GM18526 (cell line): ENCODE measurements around the gene FCRLB.
A peak's percentile ranks its signal among the peaks of the same experiment; 100 is the strongest.

Experiments used
- POLR2A ChIP-seq: IDR thresholded peaks from 3 replicates; pipeline ENCODE4 v1.6.1; 2011; ENCODE audit not compliant: insufficient read length; ENCODE audit errors: extremely low read depth

The FCRLB gene

GRCh38 chr1:161719325-161719611 lies 2.1 kb upstream of the FCRLB start:
- no peak for TF ChIP-seq POLR2A

GRCh38 chr1:161720422-161720821 lies 922 bp upstream of the FCRLB start:
- no peak for TF ChIP-seq POLR2A

GRCh38 chr1:161721738-161722343 lies 497 bp downstream of the FCRLB start:
- no peak for TF ChIP-seq POLR2A

- TF ChIP-seq POLR2A = no peak
These were observed 1.1 kb downstream of the FCRLB start for GRCh38 chr1:161722406-161722805.

- TF ChIP-seq POLR2A = no peak
These were observed 2.3 kb downstream of the FCRLB start for GRCh38 chr1:161723459-161724141.

GRCh38 chr1:161725908-161726472 lies 4.6 kb downstream of the FCRLB start:
- peak; percentile 36 for TF ChIP-seq POLR2A

- TF ChIP-seq POLR2A = peak; percentile 98
These were observed 5.3 kb downstream of the FCRLB start for GRCh38 chr1:161726473-161727255.

GRCh38 chr1:161727256-161727924 lies 6.0 kb downstream of the FCRLB start:
- no peak for TF ChIP-seq POLR2A

- no peak for TF ChIP-seq POLR2A
These were observed 7.3 kb downstream of the FCRLB start for GRCh38 chr1:161728376-161729226.

- TF ChIP-seq POLR2A = no peak
These were observed 8.8 kb downstream of the FCRLB start for GRCh38 chr1:161730050-161730564.

GRCh38 chr1:161731241-161731640 lies 9.9 kb downstream of the FCRLB start:
- TF ChIP-seq POLR2A = no peak

- TF ChIP-seq POLR2A = no peak
These were observed 10.8 kb downstream of the FCRLB start for GRCh38 chr1:161731981-161732718.

- TF ChIP-seq POLR2A = no peak
These were observed 12.2 kb downstream of the FCRLB start for GRCh38 chr1:161733526-161733925.

- TF ChIP-seq POLR2A = no peak
These were observed 14.5 kb downstream of the FCRLB start for GRCh38 chr1:161735837-161736236.
